ENCODE results near the gene GAST. TPM values are rescaled to one million over a fixed set of nuclear protein-coding genes. Genes with fewer than 3 reads are reported as not detected.

The GAST gene
- polyA plus RNA-seq, 2 of the 4 experiments (the other 2 are of a cell fraction), result not detected

DNA sequence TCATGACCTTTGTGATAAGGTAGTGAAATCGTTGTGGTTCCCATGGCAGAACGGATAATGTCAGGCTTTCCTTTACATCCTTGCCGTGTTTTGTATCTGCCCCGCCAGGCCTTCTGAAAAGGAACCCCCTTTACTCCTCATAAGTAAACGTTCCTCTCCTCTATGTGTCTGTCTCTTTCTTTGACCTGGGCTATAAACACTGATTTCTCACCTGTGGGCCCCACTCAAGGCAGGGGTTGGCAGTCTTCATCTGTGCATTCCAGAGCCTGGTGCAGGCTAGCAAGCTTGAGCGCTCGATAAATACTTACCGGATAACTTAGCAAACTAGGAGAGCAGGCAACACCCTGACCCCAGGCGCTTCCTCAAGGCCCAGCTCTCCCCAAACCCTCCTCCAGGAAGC is 29.6 kb downstream of the GAST start:
- TF ChIP-seq TFCP2L1 (CRISPR knock-in tag; IDR thresholded peaks at IDR 0.05), result no peak
- TF ChIP-seq, protein P1, sequence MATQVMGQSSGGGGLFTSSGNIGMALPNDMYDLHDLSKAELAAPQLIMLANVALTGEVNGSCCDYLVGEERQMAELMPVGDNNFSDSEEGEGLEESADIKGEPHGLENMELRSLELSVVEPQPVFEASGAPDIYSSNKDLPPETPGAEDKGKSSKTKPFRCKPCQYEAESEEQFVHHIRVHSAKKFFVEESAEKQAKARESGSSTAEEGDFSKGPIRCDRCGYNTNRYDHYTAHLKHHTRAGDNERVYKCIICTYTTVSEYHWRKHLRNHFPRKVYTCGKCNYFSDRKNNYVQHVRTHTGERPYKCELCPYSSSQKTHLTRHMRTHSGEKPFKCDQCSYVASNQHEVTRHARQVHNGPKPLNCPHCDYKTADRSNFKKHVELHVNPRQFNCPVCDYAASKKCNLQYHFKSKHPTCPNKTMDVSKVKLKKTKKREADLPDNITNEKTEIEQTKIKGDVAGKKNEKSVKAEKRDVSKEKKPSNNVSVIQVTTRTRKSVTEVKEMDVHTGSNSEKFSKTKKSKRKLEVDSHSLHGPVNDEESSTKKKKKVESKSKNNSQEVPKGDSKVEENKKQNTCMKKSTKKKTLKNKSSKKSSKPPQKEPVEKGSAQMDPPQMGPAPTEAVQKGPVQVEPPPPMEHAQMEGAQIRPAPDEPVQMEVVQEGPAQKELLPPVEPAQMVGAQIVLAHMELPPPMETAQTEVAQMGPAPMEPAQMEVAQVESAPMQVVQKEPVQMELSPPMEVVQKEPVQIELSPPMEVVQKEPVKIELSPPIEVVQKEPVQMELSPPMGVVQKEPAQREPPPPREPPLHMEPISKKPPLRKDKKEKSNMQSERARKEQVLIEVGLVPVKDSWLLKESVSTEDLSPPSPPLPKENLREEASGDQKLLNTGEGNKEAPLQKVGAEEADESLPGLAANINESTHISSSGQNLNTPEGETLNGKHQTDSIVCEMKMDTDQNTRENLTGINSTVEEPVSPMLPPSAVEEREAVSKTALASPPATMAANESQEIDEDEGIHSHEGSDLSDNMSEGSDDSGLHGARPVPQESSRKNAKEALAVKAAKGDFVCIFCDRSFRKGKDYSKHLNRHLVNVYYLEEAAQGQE (IDR thresholded peaks at IDR 0.05), result no peak
- TF ChIP-seq POLR2AphosphoS2 (conservative IDR thresholded peaks at IDR 0.05; ENCODE audit: low read length), result 0 out of 2 replicates have a peak, but pooled peaks have one; percentile 10
- FAIRE-seq (no peak), ATAC-seq (no peak), DNase-seq (ENCODE audit: low read depth in 1 of 2, low spot score in 1 of 2) (no peak)
- peaks cover 29% of the 10 kb centered on the region for H3K4me1 ChIP-seq
- POLR2A ChIA-PET, result interaction anchor here (0.6 to 2.2 kb wide), 2 partner anchors 45 to 157 kb away, joined by 3 to 11 read pairs; partner anchors contain the start of gene JUP
- CTCF ChIA-PET, result interaction anchor here (1.2 to 96.0 kb wide), 6 partner anchors 9 to 217 kb away, joined by 3 to 3262 read pairs (median 4); partner anchors contain the start of genes FKBP10, JUP and P3H4
- peak overlapping the region in 1 of 2 experiments; percentile 10; a peak in 1 of 6 replicates for H3K27ac ChIP-seq
- no peaks in the 10 kb centered on the region for H3K9me3 ChIP-seq
- no peak overlapping the region for H3K4me3 ChIP-seq
- WGBS (ENCODE audit: missing lambda C conversion rate), result 74% methylated on average over 9 of the region's 9 CpGs
- no peak overlapping the region for H3K4me2 ChIP-seq

DNA sequence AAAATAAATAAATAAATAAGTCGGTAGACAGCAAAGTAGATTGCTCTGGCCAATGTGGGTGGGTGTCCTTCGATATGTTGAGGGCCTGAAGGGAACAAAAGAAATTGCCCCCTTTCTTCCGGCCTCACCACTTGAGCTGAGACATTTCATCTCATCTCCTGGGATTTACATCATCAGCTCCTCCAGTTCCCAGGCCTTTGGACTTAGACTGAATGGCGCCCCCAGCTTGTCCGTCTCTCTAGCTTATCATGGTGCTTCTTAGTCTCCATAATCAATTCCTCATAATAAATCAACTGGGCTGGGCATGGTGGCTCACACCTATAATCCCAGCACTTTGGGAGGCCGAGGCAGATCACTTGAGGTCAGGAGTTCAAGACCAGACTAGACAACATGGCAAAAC is 36.1 kb downstream of the GAST start:
- no peak overlapping the region for H3K4me2 ChIP-seq
- no peak; a peak in 1 of 6 replicates for ATAC-seq
- DNase-seq (ENCODE audit: low read depth in 1 of 2, low spot score in 1 of 2), result no peak
- POLR2A ChIA-PET, result interaction anchor here (0.6 kb wide), 1 partner anchor 53 kb away, joined by 4 read pairs; no protein-coding TSS in a partner anchor
- FAIRE-seq, result no peak
- no peak overlapping the region for H3K4me3 ChIP-seq
- TF ChIP-seq TFCP2L1 (CRISPR knock-in tag; IDR thresholded peaks at IDR 0.05), result no peak
- TF ChIP-seq, protein P2, sequence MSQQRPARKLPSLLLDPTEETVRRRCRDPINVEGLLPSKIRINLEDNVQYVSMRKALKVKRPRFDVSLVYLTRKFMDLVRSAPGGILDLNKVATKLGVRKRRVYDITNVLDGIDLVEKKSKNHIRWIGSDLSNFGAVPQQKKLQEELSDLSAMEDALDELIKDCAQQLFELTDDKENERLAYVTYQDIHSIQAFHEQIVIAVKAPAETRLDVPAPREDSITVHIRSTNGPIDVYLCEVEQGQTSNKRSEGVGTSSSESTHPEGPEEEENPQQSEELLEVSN (IDR thresholded peaks at IDR 0.05; ENCODE audit: borderline replicate concordance, low read depth), result no peak
- TF ChIP-seq KDM5A (IDR thresholded peaks at IDR 0.05), result no peak
- no peaks in the 10 kb centered on the region for H3K4me1 ChIP-seq
- no peaks in the 10 kb centered on the region for H3K9me3 ChIP-seq
- 86% methylated on average over 6 of the region's 6 CpGs for WGBS (ENCODE audit: missing lambda C conversion rate)
- CTCF ChIA-PET, result interaction anchor here (0.9 to 96.0 kb wide), 4 partner anchors 10 to 73 kb away, joined by 3 to 3262 read pairs (median 8); partner anchors contain the start of genes FKBP10, JUP and P3H4
- H3K27ac ChIP-seq, result no peak overlapping the region

DNA sequence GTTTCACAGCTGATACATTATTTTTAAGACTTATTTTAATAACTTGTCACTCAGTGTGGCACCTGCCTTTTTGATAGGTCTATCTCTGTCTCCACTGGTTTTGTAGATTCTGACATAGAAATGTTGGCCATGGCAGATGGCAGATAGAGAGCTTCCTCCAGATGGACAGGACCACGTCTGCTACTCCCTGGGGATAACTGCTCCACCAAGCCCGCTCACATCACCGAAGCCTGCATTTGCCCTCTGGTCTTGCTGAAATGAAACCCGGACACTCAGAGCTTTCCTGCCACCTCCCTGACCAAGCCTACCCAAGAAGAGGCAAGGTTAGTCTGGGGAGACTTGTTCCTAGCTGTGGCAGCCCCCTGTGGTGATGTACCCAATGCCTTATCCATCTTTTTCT is 38.7 kb downstream of the GAST start:
- POLR2A ChIA-PET, result interaction anchor here (1.2 kb wide), 1 partner anchor 16 kb away, joined by 3 read pairs; the partner anchor contains the start of gene HAP1
- DNase-seq (ENCODE audit: low read depth in 1 of 2, low spot score in 1 of 2) (no peak), ATAC-seq (no peak), FAIRE-seq (no peak)
- H3K4me3 ChIP-seq, result no peak overlapping the region
- H3K27ac ChIP-seq, result no peak overlapping the region
- 84% methylated on average over 4 of the region's 4 CpGs for WGBS (ENCODE audit: missing lambda C conversion rate)
- no peak for TF ChIP-seq MYC (IDR thresholded peaks at IDR 0.05; ENCODE audit: borderline replicate concordance, low read length)
- CTCF ChIA-PET, result interaction anchor here (1.0 to 96.0 kb wide), 5 partner anchors 9 to 37 kb away, joined by 3 to 3262 read pairs (median 5); partner anchors contain the start of genes FKBP10, JUP and P3H4
- no peaks in the 10 kb centered on the region for H3K4me1 ChIP-seq
- no peaks in the 10 kb centered on the region for H3K9me3 ChIP-seq
- H3K4me2 ChIP-seq, result no peak overlapping the region

DNA sequence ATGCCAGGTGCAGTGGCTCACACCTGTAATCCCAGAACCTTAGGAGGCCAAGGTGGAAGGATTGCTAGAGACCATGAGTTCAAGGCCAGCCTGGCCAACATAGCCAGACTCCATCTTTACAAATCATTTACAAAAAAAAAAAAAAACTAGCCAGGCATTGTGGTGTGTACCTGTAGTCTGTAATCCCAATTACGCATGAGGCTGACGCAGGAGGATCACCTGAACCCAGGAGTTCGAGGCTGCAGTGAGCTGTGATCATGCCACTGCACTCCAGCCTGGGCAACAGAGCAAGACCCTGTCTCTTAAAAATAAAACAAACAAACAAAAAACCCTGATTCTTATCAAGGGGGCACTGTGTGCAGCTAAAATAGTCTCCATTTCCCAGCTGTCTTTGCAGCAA is 39.2 kb downstream of the GAST start:
- no peak for TF ChIP-seq KDM5A (IDR thresholded peaks at IDR 0.05)
- TF ChIP-seq, protein P3, sequence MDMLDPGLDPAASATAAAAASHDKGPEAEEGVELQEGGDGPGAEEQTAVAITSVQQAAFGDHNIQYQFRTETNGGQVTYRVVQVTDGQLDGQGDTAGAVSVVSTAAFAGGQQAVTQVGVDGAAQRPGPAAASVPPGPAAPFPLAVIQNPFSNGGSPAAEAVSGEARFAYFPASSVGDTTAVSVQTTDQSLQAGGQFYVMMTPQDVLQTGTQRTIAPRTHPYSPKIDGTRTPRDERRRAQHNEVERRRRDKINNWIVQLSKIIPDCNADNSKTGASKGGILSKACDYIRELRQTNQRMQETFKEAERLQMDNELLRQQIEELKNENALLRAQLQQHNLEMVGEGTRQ (IDR thresholded peaks at IDR 0.05), result no peak
- TF ChIP-seq FOSL2 (IDR thresholded peaks at IDR 0.05), result no peak
- no peak for TF ChIP-seq FOSL2 (CRISPR knock-in tag; IDR thresholded peaks at IDR 0.05)
- TF ChIP-seq POLR2AphosphoS2 (conservative IDR thresholded peaks at IDR 0.05; ENCODE audit: low read length), result 0 out of 2 replicates have a peak, but pooled peaks have one; percentile 8
- no peak for TF ChIP-seq RNF2 (IDR thresholded peaks at IDR 0.05; ENCODE audit: borderline replicate concordance, low read depth)
- no peak for TF ChIP-seq ZNF302 (CRISPR knock-in tag; IDR thresholded peaks at IDR 0.05)
- POLR2A ChIA-PET, result no interaction called here
- Histone ChIP-seq H3K4me1 (no peaks in the 10 kb centered on the region), H3K4me3 (no peak overlapping the region), H3K27ac (no peak overlapping the region), H3K4me2 (no peak overlapping the region), H3K9me3 (no peaks in the 10 kb centered on the region)
- 55% methylated on average over 3 of the region's 3 CpGs for WGBS (ENCODE audit: missing lambda C conversion rate)
- CTCF ChIA-PET, result interaction anchor here (0.6 to 96.0 kb wide), 6 partner anchors 9 to 130 kb away, joined by 3 to 3262 read pairs (median 4); partner anchors contain the start of genes FKBP10, JUP and P3H4
- FAIRE-seq, result no peak
- ATAC-seq, result no peak
- DNase-seq (ENCODE audit: low read depth in 1 of 2, low spot score in 1 of 2), result no peak

Measured in A549 (cell line).